NB4 (cell line): ENCODE measurements around the gene SORBS1.

Experiments
- CTCF ChIP-seq: IDR thresholded peaks from one replicate; pipeline ENCODE4 v1.5.1; 2012; ENCODE audit warnings: low read depth, low read length
- MYC ChIP-seq: IDR thresholded peaks from 2 replicates; pipeline ENCODE4 v1.6.1; 2011; ENCODE audit warnings: low read depth, low read length

GRCh38 chr10:95325863-95326262 lies 235.3 kb downstream of the SORBS1 start:
- no peak for TF ChIP-seq CTCF
- no peak for TF ChIP-seq MYC
